ENCODE results near the gene ZDHHC11.
"Not testable (repeated sequence)": the region's sequence is repeated elsewhere in the genome, so short reads cannot be mapped to it uniquely, and the experiment has no call there.

ZDHHC11 gene

GRCh38 chr5:845031-845675, 5.6 kb downstream of the ZDHHC11 start:
- DNase-seq (ENCODE audit: low read depth); H3K4me3 ChIP-seq (ENCODE audit: low read depth, low read length): not testable (repeated sequence)

GRCh38 chr5:844426-844825, 6.4 kb downstream of the ZDHHC11 start:
- H3K4me3 ChIP-seq (ENCODE audit: low read depth, low read length); DNase-seq (ENCODE audit: low read depth): not testable (repeated sequence)

- not testable (repeated sequence) for H3K4me3 ChIP-seq (ENCODE audit: low read depth, low read length); DNase-seq (ENCODE audit: low read depth)
These were observed 6.9 kb downstream of the ZDHHC11 start for GRCh38 chr5:843926-844325.

- H3K4me3 ChIP-seq (ENCODE audit: low read depth, low read length); DNase-seq (ENCODE audit: low read depth): not testable (repeated sequence)
These were observed 7.4 kb downstream of the ZDHHC11 start for GRCh38 chr5:843371-843770.

GRCh38 chr5:842402-843221, 8.2 kb downstream of the ZDHHC11 start:
- H3K4me3 ChIP-seq (ENCODE audit: low read depth, low read length); DNase-seq (ENCODE audit: low read depth): not testable (repeated sequence)

- not testable (repeated sequence) for DNase-seq (ENCODE audit: low read depth); H3K4me3 ChIP-seq (ENCODE audit: low read depth, low read length)
These were observed 9.0 kb downstream of the ZDHHC11 start for GRCh38 chr5:841531-842401.

GRCh38 chr5:840974-841435, 9.8 kb downstream of the ZDHHC11 start:
- DNase-seq (ENCODE audit: low read depth); H3K4me3 ChIP-seq (ENCODE audit: low read depth, low read length): not testable (repeated sequence)

GRCh38 chr5:840118-840973, 10.4 kb downstream of the ZDHHC11 start:
- H3K4me3 ChIP-seq (ENCODE audit: low read depth, low read length); DNase-seq (ENCODE audit: low read depth): not testable (repeated sequence)

- not testable (repeated sequence) for H3K4me3 ChIP-seq (ENCODE audit: low read depth, low read length); DNase-seq (ENCODE audit: low read depth)
These were observed 12.3 kb downstream of the ZDHHC11 start for GRCh38 chr5:838431-838851.

GRCh38 chr5:837621-838121, 13.1 kb downstream of the ZDHHC11 start:
- DNase-seq (ENCODE audit: low read depth); H3K4me3 ChIP-seq (ENCODE audit: low read depth, low read length): not testable (repeated sequence)

GRCh38 chr5:835933-836612, 14.7 kb downstream of the ZDHHC11 start:
- not testable (repeated sequence) for H3K4me3 ChIP-seq (ENCODE audit: low read depth, low read length)
- DNase-seq (ENCODE audit: low read depth), result peak; percentile 48

- not testable (repeated sequence) for H3K4me3 ChIP-seq (ENCODE audit: low read depth, low read length); DNase-seq (ENCODE audit: low read depth)
These were observed 16.8 kb downstream of the ZDHHC11 start for GRCh38 chr5:834013-834412.

- not testable (repeated sequence) for H3K4me3 ChIP-seq (ENCODE audit: low read depth, low read length); DNase-seq (ENCODE audit: low read depth)
These were observed 22.6 kb downstream of the ZDHHC11 start for GRCh38 chr5:828194-828593.
